ENCODE data around the gene PPP2R3B.
"Not testable (repeated sequence)": the region's sequence is repeated elsewhere in the genome, so short reads cannot be mapped to it uniquely, and the experiment has no call there.

- TF ChIP-seq POLR2A, CTCF (IDR thresholded peaks at IDR 0.05): not testable (repeated sequence)
Measured at GRCh38 chrX:432666-433065, 46.0 kb upstream of the PPP2R3B start.

All from testis (tissue), 2 donors.